OCI-LY7 (cell line): ENCODE results near the gene TRRAP. TPM values are rescaled to one million over a fixed set of nuclear protein-coding genes. Genes with fewer than 3 reads are reported as not detected.

Experiments
- BruUV-seq: library from RNA; stranded (reverse); fragments of 400-500 nt; replicated peaks from 2 replicates; lab custom pipeline; 2021; lab: Mats Ljungman, UMichigan
- CTCF ChIA-PET: fragments of 300-600 bp; sonication (Branson Sonifier 250); formaldehyde crosslinking; loops from one replicate; lab custom pipeline; 2022; ENCODE audit warnings: antibody characterized with exemption; ENCODE audit not compliant: unreplicated experiment; lab: Charles Lee
- POLR2A ChIA-PET: fragments of 300-600 bp; sonication (Branson Sonifier 250); formaldehyde crosslinking; loops from one replicate; lab custom pipeline; 2022; ENCODE audit warnings: antibody characterized with exemption; lab: Charles Lee
- DNase-seq: peaks from one replicate; pipeline ENCODE4 v3.0.0-alpha.2; 2015; ENCODE audit warnings: low spot score
- H2AFZ ChIP-seq: fragments of 200-600 bp; sonication (generic), shearing (Covaris generic); 2 replicates; pipeline ENCODE4 v1.6.1; 2014; ENCODE audit warnings: mild to moderate bottlenecking, antibody characterized with exemption, low read length, moderate library complexity
- H3K27ac ChIP-seq: fragments of 200-600 bp; sonication (generic); 2 replicates; pipeline ENCODE4 v1.5.1; 2014; ENCODE audit warnings: mixed run types, low read depth, mild to moderate bottlenecking, moderate library complexity, low read length, inconsistent platforms; ENCODE audit not compliant: poor library complexity, severe bottlenecking
- H3K36me3 ChIP-seq: fragments of 200-600 bp; sonication (generic); 2 replicates; pipeline ENCODE4 v1.6.1; 2014; ENCODE audit warnings: mild to moderate bottlenecking, antibody characterized with exemption, low read length, moderate library complexity, mixed read lengths; ENCODE audit not compliant: insufficient read depth
- H3K4me1 ChIP-seq: fragments of 200-600 bp; sonication (generic); 2 replicates; pipeline ENCODE4 v1.5.1; 2014; ENCODE audit warnings: mild to moderate bottlenecking, low read length; ENCODE audit not compliant: insufficient read depth, poor library complexity, severe bottlenecking
- H3K4me2 ChIP-seq: fragments of 200-600 bp; sonication (generic); 2 replicates; pipeline ENCODE4 v1.6.1; 2014; ENCODE audit warnings: mild to moderate bottlenecking, low read length
- H3K4me3 ChIP-seq: fragments of 200-600 bp; sonication (generic); 2 replicates; pipeline ENCODE4 v1.5.1; 2014; ENCODE audit warnings: mild to moderate bottlenecking, low read depth, low read length; ENCODE audit not compliant: poor library complexity, severe bottlenecking
- H3K79me2 ChIP-seq: fragments of 200-600 bp; sonication (generic); 2 replicates; pipeline ENCODE4 v1.6.1; 2016; ENCODE audit warnings: low read depth, mild to moderate bottlenecking, low read length, moderate library complexity, mixed read lengths; ENCODE audit not compliant: insufficient read depth
- H3K9me2 ChIP-seq: fragments of 200-600 bp; sonication (generic); 2 replicates; pipeline ENCODE4 v1.6.1; 2016; ENCODE audit warnings: mild to moderate bottlenecking, low read length, mixed read lengths; ENCODE audit not compliant: insufficient read depth
- H3K9me3 ChIP-seq: fragments of 200-600 bp; sonication (generic); 2 replicates; pipeline ENCODE4 v1.6.1; 2014; ENCODE audit warnings: mild to moderate bottlenecking, mixed run types, low read length, mixed read lengths
- H4K20me1 ChIP-seq: fragments of 200-600 bp; sonication (generic); 2 replicates; pipeline ENCODE4 v1.6.1; 2014; ENCODE audit warnings: mild to moderate bottlenecking, antibody characterized with exemption, low read length, moderate library complexity, mixed read lengths; ENCODE audit not compliant: insufficient read depth
- CTCF ChIP-seq: fragments of 200-600 bp; sonication (generic); conservative IDR thresholded peaks from 2 replicates; pipeline ENCODE4 v1.5.1; 2014; ENCODE audit warnings: mild to moderate bottlenecking, antibody characterized with exemption, low read length, moderate library complexity, mixed read lengths
- EZH2phosphoT487 ChIP-seq: fragments of 200-600 bp; sonication (generic); IDR thresholded peaks from 2 replicates; pipeline ENCODE4 v1.6.1; 2018; ENCODE audit warnings: low read depth, borderline replicate concordance, mild to moderate bottlenecking, mixed run types, antibody characterized with exemption, low read length, moderate library complexity, mixed read lengths
- intact Hi-C: fragments of 100-400 bp; cut with micrococcal nuclease; formaldehyde crosslinking; loops from one replicate; pipeline ENCODE4 v1.10.0; 2022; ENCODE audit not compliant: unreplicated experiment
- total RNA-seq, 2 experiments: library from RNA; depleted of rRNA in 1 of 2; stranded (reverse); fragments of >200 nt in 1 of 2; shearing (Covaris generic) in 1 of 2; gene quantifications; 2 replicates each; pipeline ENCODE4 v1.2.3, GENCODE V29; 2014 to 2022

TRRAP gene
- total RNA-seq, 2 experiments from 2014 or later: 50.4 to 86.1 TPM

- no peak for DNase-seq
- Histone ChIP-seq H3K4me1 (no peaks in the 10 kb centered on the region), H3K79me2 (no peaks in the 10 kb centered on the region), H3K9me2 (no peaks in the 10 kb centered on the region), H2AFZ (no peak overlapping the region), H3K36me3 (peaks cover 90% of the 10 kb centered on the region), H3K27ac (no peak overlapping the region), H3K9me3 (no peaks in the 10 kb centered on the region), H3K4me2 (no peak overlapping the region), H3K4me3 (no peak overlapping the region), H4K20me1 (no peaks in the 10 kb centered on the region)
- TF ChIP-seq CTCF (no peak), EZH2phosphoT487 (no peak)
- CTCF ChIA-PET: no interaction called here
- intact Hi-C loops: no loop called here
- POLR2A ChIA-PET: no interaction called here
- BruUV-seq: no TSS peak
Measured at GRCh38 chr7:99006739-99007424, 128.6 kb downstream of the TRRAP start.

GRCh38 chr7:99008181-99008631 lies 129.9 kb downstream of the TRRAP start:
- Histone ChIP-seq H4K20me1 (no peaks in the 10 kb centered on the region), H3K4me3 (no peak overlapping the region), H2AFZ (no peak overlapping the region), H3K36me3 (peaks cover 91% of the 10 kb centered on the region), H3K9me3 (no peaks in the 10 kb centered on the region), H3K9me2 (no peaks in the 10 kb centered on the region), H3K79me2 (no peaks in the 10 kb centered on the region), H3K4me2 (no peak overlapping the region), H3K4me1 (no peaks in the 10 kb centered on the region), H3K27ac (no peak overlapping the region)
- no TSS peak for BruUV-seq
- intact Hi-C loops: no loop called here
- TF ChIP-seq EZH2phosphoT487: no peak
- no peak for TF ChIP-seq CTCF
- ChIA-PET POLR2A (no interaction called here), CTCF (no interaction called here)
- no peak for DNase-seq

- no peaks in the 10 kb centered on the region for H3K4me1 ChIP-seq
- ChIA-PET CTCF (no interaction called here), POLR2A (interaction anchor here (0.8 kb wide), 1 partner anchor 79 kb away, joined by 3 read pairs; no protein-coding TSS in a partner anchor)
- no peaks in the 10 kb centered on the region for H3K9me3 ChIP-seq
- no peaks in the 10 kb centered on the region for H4K20me1 ChIP-seq
- H3K9me2 ChIP-seq: no peaks in the 10 kb centered on the region
- no peak overlapping the region for H2AFZ ChIP-seq
- H3K4me2 ChIP-seq: no peak overlapping the region
- BruUV-seq: no TSS peak
- no peak overlapping the region for H3K4me3 ChIP-seq
- TF ChIP-seq CTCF: no peak
- TF ChIP-seq EZH2phosphoT487: no peak
- no peak for DNase-seq
- no peaks in the 10 kb centered on the region for H3K79me2 ChIP-seq
- H3K27ac ChIP-seq: no peak overlapping the region
- intact Hi-C loops: no loop called here
- H3K36me3 ChIP-seq: peaks cover 93% of the 10 kb centered on the region
Measured at GRCh38 chr7:99008921-99009530, 130.7 kb downstream of the TRRAP start.
